HepG2 (cell line): ENCODE measurements around the gene NOC2L. TPM values are rescaled to one million over a fixed set of nuclear protein-coding genes. Genes with fewer than 3 reads are reported as not detected.
A peak's percentile ranks its signal among the peaks of the same experiment; 100 is the strongest.

Experiments used
- BRD4 ChIP-seq: sonication (generic); formaldehyde crosslinking; IDR thresholded peaks from 2 replicates; pipeline ENCODE4 v1.4.0; 2020; ENCODE audit warnings: missing genetic modification reagents
- CEBPG ChIP-seq: IDR thresholded peaks from 2 replicates; pipeline ENCODE4 v1.6.1; 2016
- DNMT3B ChIP-seq: conservative IDR thresholded peaks from 2 replicates; pipeline ENCODE4 v1.6.1; 2016; ENCODE audit warnings: missing biosample characterization, control low read depth
- GPN1 ChIP-seq: sonication (generic); formaldehyde crosslinking; IDR thresholded peaks from 2 replicates; pipeline ENCODE4 v1.5.1; 2020; ENCODE audit warnings: missing genetic modification reagents, borderline replicate concordance
- MAF1 ChIP-seq: sonication (generic); formaldehyde crosslinking; IDR thresholded peaks from 2 replicates; pipeline ENCODE4 v1.5.0; 2020; ENCODE audit warnings: missing genetic modification reagents, borderline replicate concordance
- RBM22 ChIP-seq: fragments of 200-400 bp; formaldehyde crosslinking; optimal IDR thresholded peaks from 2 replicates; pipeline ENCODE3; 2017; ENCODE audit warnings: mild to moderate bottlenecking, low read length, moderate library complexity
- REL ChIP-seq: sonication (generic); formaldehyde crosslinking; conservative IDR thresholded peaks from 2 replicates; pipeline ENCODE4 v1.8.0; 2022; ENCODE audit warnings: mild to moderate bottlenecking, missing genetic modification reagents, moderate library complexity
- SOX6 ChIP-seq, 2 experiments: fragments of 450-650 bp in 1 of 2; sonication (generic) in 1 of 2; formaldehyde crosslinking in 1 of 2; IDR thresholded peaks; 2 replicates each; pipeline versions ENCODE4 v1.4.0 to v1.6.1; 2017 to 2020; ENCODE audit warnings: antibody characterized with exemption in 1 of 2, mild to moderate bottlenecking in 1 of 2, missing genetic modification reagents in 1 of 2
- TBX3 ChIP-seq: fragments of 450-650 bp; IDR thresholded peaks from 2 replicates; pipeline ENCODE4 v1.6.1; 2017; ENCODE audit warnings: antibody characterized with exemption, mild to moderate bottlenecking, inconsistent platforms, borderline replicate concordance
- TMF1 ChIP-seq: sonication (generic); formaldehyde crosslinking; IDR thresholded peaks from 2 replicates; pipeline ENCODE4 v1.8.1; 2022; ENCODE audit warnings: low read depth, missing genetic modification reagents
- XBP1 ChIP-seq: sonication (generic); formaldehyde crosslinking; IDR thresholded peaks from 2 replicates; pipeline ENCODE4 v1.5.0; 2020; ENCODE audit warnings: missing genetic modification reagents
- ZNF24 ChIP-seq: fragments of 450-650 bp; IDR thresholded peaks from 2 replicates; pipeline ENCODE4 v1.6.1; 2017; ENCODE audit warnings: antibody characterized with exemption, mild to moderate bottlenecking
- ZNF441 ChIP-seq: sonication (generic); formaldehyde crosslinking; IDR thresholded peaks from 2 replicates; pipeline ENCODE4 v1.7.0; 2021; ENCODE audit warnings: missing genetic modification reagents, borderline replicate concordance
- ZNF703 ChIP-seq: sonication (generic); formaldehyde crosslinking; IDR thresholded peaks from 2 replicates; pipeline ENCODE4 v1.5.1; 2020; ENCODE audit warnings: missing genetic modification reagents, mild to moderate bottlenecking, moderate library complexity, borderline replicate concordance
- polyA plus RNA-seq, 8 experiments: library from polyadenylated mRNA; depleted of rRNA in 3 of 8; stranded (reverse) in 7 of 8; unstranded in 1 of 8; fragments of >200 nt; fragmentation: Illumina TruSeq in 4 of 8; extraction: Trizol in 4 of 8; gene quantifications; 2 replicates each; pipeline versions ENCODE4 v1.2.1 to v1.2.3, GENCODE V29; 2011 to 2016; ENCODE audit warnings: low read depth in 4 of 8, missing spikeins in 1 of 8, mixed read lengths in 1 of 8; ENCODE audit not compliant: insufficient read depth in 1 of 8
- total RNA-seq, 5 experiments: library from RNA; depleted of rRNA; stranded (reverse); fragments of >200 nt; fragmentation: Illumina TruSeq; extraction: Trizol; gene quantifications; 2 replicates each; pipeline ENCODE4 v1.2.3, GENCODE V29; 2016; ENCODE audit warnings: low read depth in 1 of 5
- TF ChIP-seq, protein P1 (sequence below): sonication (generic); formaldehyde crosslinking; IDR thresholded peaks from 2 replicates; pipeline ENCODE4 v1.8.1; 2022; ENCODE audit warnings: low read depth, mild to moderate bottlenecking, missing genetic modification reagents
- TF ChIP-seq, protein P2 (sequence below): sonication (generic); formaldehyde crosslinking; conservative IDR thresholded peaks from 2 replicates; pipeline ENCODE4 v1.8.1; 2023; ENCODE audit warnings: missing genetic modification reagents

The NOC2L gene
- total and polyA plus RNA-seq, 2 of the 13 experiments (the other 11 are each of a cell fraction or from before 2014, with no cell fraction given), result 32.0 to 103 TPM

DNA sequence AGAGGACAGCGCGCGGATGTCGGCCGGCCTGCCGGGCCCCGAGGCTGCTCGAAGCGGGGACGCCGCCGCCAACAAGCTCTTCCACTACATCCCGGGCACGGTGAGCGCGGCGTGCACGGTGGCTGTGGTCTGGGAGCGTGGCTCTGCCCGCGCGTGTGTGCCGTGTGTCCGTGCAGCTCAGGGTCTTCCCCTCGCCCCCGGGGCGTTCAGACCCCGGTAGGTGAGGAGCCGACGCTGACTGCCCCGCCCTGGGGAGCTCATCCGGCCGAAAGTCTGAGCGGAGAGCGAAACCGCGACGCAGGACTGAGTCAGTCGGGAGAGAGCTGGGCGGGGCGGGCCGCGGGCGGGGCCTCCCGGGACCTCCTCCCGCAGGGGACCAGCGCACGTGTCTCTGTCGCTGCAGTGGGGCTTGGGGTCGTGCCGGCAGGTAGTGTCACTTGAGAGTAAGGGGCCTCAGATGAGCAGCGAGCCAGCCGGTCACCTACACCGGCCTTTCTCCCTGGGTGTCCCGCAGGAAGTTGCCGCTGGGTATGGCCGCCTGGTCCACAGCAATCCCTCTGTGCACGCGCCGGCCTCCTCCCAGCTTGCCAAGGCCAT is 7.7 kb upstream of the NOC2L start (continued):
- TF ChIP-seq, protein P1, sequence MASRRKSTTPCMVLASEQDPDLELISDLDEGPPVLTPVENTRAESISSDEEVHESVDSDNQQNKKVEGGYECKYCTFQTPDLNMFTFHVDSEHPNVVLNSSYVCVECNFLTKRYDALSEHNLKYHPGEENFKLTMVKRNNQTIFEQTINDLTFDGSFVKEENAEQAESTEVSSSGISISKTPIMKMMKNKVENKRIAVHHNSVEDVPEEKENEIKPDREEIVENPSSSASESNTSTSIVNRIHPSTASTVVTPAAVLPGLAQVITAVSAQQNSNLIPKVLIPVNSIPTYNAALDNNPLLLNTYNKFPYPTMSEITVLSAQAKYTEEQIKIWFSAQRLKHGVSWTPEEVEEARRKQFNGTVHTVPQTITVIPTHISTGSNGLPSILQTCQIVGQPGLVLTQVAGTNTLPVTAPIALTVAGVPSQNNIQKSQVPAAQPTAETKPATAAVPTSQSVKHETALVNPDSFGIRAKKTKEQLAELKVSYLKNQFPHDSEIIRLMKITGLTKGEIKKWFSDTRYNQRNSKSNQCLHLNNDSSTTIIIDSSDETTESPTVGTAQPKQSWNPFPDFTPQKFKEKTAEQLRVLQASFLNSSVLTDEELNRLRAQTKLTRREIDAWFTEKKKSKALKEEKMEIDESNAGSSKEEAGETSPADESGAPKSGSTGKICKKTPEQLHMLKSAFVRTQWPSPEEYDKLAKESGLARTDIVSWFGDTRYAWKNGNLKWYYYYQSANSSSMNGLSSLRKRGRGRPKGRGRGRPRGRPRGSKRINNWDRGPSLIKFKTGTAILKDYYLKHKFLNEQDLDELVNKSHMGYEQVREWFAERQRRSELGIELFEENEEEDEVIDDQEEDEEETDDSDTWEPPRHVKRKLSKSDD, result no peak
- TF ChIP-seq GPN1 (CRISPR knock-in tag) (no peak), TBX3 (no peak), CEBPG (CRISPR knock-in tag) (no peak), XBP1 (CRISPR knock-in tag) (no peak), DNMT3B (CRISPR knock-in tag) (no peak), TMF1 (CRISPR knock-in tag) (no peak), SOX6 (IDR thresholded peaks at IDR 0.05) (no peak), SOX6 (CRISPR knock-in tag; IDR thresholded peaks at IDR 0.05) (peak; percentile 56), ZNF441 (CRISPR knock-in tag) (0 out of 2 replicates have a peak, but pooled peaks have one; percentile 28), RBM22 (no peak), MAF1 (no peak), ZNF703 (CRISPR knock-in tag) (no peak), BRD4 (CRISPR knock-in tag) (0 out of 2 replicates have a peak, but pooled peaks have one; percentile 47), ZNF24 (no peak), REL (CRISPR knock-in tag) (no peak)
- TF ChIP-seq, protein P2, sequence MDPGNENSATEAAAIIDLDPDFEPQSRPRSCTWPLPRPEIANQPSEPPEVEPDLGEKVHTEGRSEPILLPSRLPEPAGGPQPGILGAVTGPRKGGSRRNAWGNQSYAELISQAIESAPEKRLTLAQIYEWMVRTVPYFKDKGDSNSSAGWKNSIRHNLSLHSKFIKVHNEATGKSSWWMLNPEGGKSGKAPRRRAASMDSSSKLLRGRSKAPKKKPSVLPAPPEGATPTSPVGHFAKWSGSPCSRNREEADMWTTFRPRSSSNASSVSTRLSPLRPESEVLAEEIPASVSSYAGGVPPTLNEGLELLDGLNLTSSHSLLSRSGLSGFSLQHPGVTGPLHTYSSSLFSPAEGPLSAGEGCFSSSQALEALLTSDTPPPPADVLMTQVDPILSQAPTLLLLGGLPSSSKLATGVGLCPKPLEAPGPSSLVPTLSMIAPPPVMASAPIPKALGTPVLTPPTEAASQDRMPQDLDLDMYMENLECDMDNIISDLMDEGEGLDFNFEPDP (CRISPR knock-in tag), result no peak
